Iris pigment epithelial cell (primary cell): ENCODE results near the gene ARHGAP24.

Source experiments
- DNase-seq: peaks from one replicate; pipeline ENCODE4 v3.0.0-alpha.2; 2011; ENCODE audit warnings: low read depth

Gene ARHGAP24

GRCh38 chr4:85700362-85700761 is 225.4 kb downstream of the ARHGAP24 start:
- no peak for DNase-seq

GRCh38 chr4:85701861-85702321 is 226.9 kb downstream of the ARHGAP24 start:
- no peak for DNase-seq

- DNase-seq, result peak; percentile 32
These were observed 228.1 kb downstream of the ARHGAP24 start for GRCh38 chr4:85703096-85703495.

- no peak for DNase-seq
These were observed 232.7 kb downstream of the ARHGAP24 start for GRCh38 chr4:85707611-85708010.

- no peak for DNase-seq
These were observed 233.5 kb downstream of the ARHGAP24 start for GRCh38 chr4:85708468-85708867.

- DNase-seq, result no peak
These were observed 238.1 kb downstream of the ARHGAP24 start for GRCh38 chr4:85713005-85713404.

- peak; percentile 37 for DNase-seq
These were observed 241.2 kb downstream of the ARHGAP24 start for GRCh38 chr4:85715991-85716737.

GRCh38 chr4:85717351-85717750 is 242.4 kb downstream of the ARHGAP24 start:
- DNase-seq, result peak; percentile 32

- no peak for DNase-seq
These were observed 242.9 kb downstream of the ARHGAP24 start for GRCh38 chr4:85717847-85718246.

- DNase-seq, result peak; percentile 70
These were observed 245.8 kb downstream of the ARHGAP24 start for GRCh38 chr4:85720735-85721134.

- DNase-seq, result no peak
These were observed 247.5 kb downstream of the ARHGAP24 start for GRCh38 chr4:85722401-85722800.

GRCh38 chr4:85722807-85723206 is 247.9 kb downstream of the ARHGAP24 start:
- peak; percentile 40 for DNase-seq

- no peak for DNase-seq
These were observed 250.0 kb downstream of the ARHGAP24 start for GRCh38 chr4:85724791-85725563.

GRCh38 chr4:85725721-85726170 is 250.8 kb downstream of the ARHGAP24 start:
- peak; percentile 46 for DNase-seq

GRCh38 chr4:85726555-85726954 is 251.6 kb downstream of the ARHGAP24 start:
- DNase-seq, result no peak

- DNase-seq, result no peak
These were observed 253.5 kb downstream of the ARHGAP24 start for GRCh38 chr4:85728464-85728863.

GRCh38 chr4:85732124-85732523 is 257.2 kb downstream of the ARHGAP24 start:
- DNase-seq, result no peak

GRCh38 chr4:85733798-85734197 is 258.8 kb downstream of the ARHGAP24 start:
- no peak for DNase-seq

GRCh38 chr4:85734424-85734831 is 259.5 kb downstream of the ARHGAP24 start:
- no peak for DNase-seq

- DNase-seq, result no peak
These were observed 261.6 kb downstream of the ARHGAP24 start for GRCh38 chr4:85736571-85736970.

GRCh38 chr4:85737254-85737653 is 262.3 kb downstream of the ARHGAP24 start:
- no peak for DNase-seq

GRCh38 chr4:85738721-85739120 is 263.8 kb downstream of the ARHGAP24 start:
- DNase-seq, result no peak

GRCh38 chr4:85740431-85740861 is 265.5 kb downstream of the ARHGAP24 start:
- peak; percentile 67 for DNase-seq
